GM10248 (cell line): ENCODE results near the gene NUMBL.

Source experiments
- CTCF ChIA-PET: fragments of 300-600 bp; sonication (Branson Sonifier 250); formaldehyde crosslinking; extraction: SDS; loops from one replicate; lab custom pipeline; 2021; ENCODE audit warnings: antibody characterized with exemption; lab: Yijun Ruan, JAX
- POLR2A ChIA-PET: fragments of 350-650 bp; sonication (Branson Sonifier 250); formaldehyde crosslinking; extraction: SDS; loops from one replicate; lab custom pipeline; 2020; ENCODE audit warnings: antibody characterized with exemption; lab: Yijun Ruan, JAX
- DNase-seq: peaks from one replicate; pipeline ENCODE4 v3.0.0; 2012; ENCODE audit errors: extremely low spot score
- TF ChIP-seq, protein P1 (sequence below): IDR thresholded peaks from 2 replicates; pipeline ENCODE4 v1.5.1; 2012; ENCODE audit warnings: mild to moderate bottlenecking, low read depth; ENCODE audit errors: extremely low read depth, missing control alignments, control extremely low read depth

Gene NUMBL

DNA sequence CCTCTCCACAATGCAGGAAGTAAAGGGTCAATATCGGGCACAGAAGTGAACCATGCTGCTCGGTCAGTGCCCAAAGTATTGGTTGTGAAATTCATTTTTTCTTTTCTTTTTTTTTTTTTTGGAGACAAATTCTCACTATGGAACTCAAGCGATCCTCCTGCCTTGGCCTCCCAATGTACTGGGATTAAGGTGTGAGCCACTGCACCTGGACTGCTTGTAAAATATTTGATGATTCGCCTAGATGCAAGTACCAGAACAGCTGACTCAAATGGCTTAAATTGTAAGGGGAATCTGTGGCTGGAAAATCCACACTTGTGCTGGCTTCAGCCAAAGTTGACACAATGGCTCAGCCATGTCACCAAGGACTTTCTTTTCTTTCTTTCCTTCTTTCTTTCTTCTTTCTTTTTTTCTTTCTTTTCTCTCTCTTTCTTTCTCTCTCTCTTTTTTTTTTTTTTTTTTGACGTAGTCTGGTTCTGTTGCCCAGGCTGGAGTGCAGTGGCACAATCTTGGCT lies 43.7 kb downstream of the NUMBL start:
- ChIA-PET CTCF (interaction anchor here (1.2 to 5.7 kb wide), 2 partner anchors 12 to 16 kb away, joined by 5 to 74 read pairs; no protein-coding TSS in a partner anchor), POLR2A (interaction anchor here (0.7 kb wide), 1 partner anchor 195 kb away, joined by 3 read pairs; no protein-coding TSS in a partner anchor)
- DNase-seq: no peak
- TF ChIP-seq, protein P1, sequence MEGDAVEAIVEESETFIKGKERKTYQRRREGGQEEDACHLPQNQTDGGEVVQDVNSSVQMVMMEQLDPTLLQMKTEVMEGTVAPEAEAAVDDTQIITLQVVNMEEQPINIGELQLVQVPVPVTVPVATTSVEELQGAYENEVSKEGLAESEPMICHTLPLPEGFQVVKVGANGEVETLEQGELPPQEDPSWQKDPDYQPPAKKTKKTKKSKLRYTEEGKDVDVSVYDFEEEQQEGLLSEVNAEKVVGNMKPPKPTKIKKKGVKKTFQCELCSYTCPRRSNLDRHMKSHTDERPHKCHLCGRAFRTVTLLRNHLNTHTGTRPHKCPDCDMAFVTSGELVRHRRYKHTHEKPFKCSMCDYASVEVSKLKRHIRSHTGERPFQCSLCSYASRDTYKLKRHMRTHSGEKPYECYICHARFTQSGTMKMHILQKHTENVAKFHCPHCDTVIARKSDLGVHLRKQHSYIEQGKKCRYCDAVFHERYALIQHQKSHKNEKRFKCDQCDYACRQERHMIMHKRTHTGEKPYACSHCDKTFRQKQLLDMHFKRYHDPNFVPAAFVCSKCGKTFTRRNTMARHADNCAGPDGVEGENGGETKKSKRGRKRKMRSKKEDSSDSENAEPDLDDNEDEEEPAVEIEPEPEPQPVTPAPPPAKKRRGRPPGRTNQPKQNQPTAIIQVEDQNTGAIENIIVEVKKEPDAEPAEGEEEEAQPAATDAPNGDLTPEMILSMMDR: no peak

DNA sequence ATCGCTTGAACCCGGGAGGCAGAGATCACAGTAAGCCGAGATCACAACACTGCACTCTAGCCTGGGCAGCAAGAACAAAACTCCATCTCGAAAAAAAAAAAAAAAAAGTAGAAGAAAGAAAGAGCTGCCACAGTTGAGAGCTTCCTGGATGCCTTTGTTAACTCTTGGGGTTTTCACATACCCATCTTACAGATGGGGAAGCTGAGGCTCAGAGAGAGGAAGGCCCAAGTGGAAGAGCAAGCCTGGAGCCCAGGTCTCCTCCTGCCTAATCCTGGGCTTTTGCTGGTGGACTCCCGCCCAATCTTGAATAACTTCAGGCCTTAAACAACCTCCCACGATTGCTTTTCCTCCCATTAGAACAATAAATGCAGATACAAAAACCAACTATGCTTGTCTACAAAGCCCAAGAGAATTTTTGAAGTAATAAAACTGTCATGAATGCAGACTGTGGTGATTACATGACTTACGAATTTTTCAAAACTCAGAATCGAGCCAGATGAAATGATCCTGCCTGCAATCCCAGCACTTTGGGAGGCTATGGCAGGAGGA lies 47.6 kb downstream of the NUMBL start:
- ChIA-PET POLR2A (no interaction called here), CTCF (interaction anchor here (0.8 to 5.7 kb wide), 2 partner anchors 8 to 10 kb away, joined by 3 to 74 read pairs; no protein-coding TSS in a partner anchor)
- DNase-seq: no peak
- TF ChIP-seq, protein P1: no peak

DNA sequence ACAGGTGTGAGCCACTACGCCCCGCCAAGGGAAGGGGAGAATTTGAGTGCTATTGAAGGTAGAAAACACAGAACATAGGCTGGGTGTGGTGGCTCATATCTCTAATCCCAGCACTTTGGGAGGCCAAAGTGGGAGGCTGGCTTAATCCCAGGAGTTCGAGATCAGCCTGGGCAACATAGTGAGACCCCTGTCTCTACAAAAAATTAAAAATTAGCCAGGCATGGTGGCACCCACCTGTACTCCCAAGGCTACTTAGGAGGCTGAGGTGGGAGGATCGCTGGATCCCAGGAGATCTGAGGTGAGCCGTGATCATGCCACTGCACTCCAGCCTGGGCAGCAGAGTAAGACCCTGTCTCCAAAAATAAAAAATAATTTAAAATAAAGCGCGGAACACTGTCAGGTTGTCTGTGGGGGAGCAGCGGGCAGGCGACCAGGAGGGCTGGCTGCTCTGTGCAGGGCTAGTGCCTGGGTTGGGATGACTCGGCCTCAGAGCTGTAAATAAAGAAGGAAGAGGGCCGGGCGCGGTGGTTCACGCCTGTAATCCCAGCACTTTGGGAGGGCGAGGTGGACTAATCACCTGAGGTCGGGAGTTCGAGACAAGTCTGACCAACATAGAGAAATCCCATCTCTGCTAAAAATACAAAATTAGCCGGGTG lies 48.3 kb downstream of the NUMBL start:
- DNase-seq: no peak
- TF ChIP-seq, protein P1: no peak
- ChIA-PET CTCF (interaction anchor here (0.8 to 5.7 kb wide), 2 partner anchors 8 to 11 kb away, joined by 3 to 74 read pairs; no protein-coding TSS in a partner anchor), POLR2A (no interaction called here)

DNA sequence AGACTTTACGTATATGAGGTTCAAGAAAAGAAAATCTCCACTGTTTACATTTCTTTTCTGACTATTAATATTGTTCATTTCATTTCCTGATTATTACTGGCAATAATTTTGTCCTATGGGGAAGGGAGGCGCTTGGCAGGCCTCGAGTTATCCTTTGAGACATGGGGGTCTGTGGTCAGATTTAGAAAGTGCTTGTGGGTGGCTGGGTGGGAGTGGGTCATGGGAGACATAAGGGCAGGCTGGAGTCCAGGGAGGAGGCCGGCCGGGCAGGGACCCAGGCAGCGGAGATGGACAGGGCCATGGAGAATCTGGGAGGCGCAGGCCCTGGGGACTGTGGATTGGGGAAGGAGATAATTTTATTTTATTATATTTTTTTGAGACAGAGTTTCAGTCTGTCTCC lies 49.2 kb downstream of the NUMBL start:
- TF ChIP-seq, protein P1: no peak
- no peak for DNase-seq
- POLR2A ChIA-PET: no interaction called here
- CTCF ChIA-PET: no interaction called here

DNA sequence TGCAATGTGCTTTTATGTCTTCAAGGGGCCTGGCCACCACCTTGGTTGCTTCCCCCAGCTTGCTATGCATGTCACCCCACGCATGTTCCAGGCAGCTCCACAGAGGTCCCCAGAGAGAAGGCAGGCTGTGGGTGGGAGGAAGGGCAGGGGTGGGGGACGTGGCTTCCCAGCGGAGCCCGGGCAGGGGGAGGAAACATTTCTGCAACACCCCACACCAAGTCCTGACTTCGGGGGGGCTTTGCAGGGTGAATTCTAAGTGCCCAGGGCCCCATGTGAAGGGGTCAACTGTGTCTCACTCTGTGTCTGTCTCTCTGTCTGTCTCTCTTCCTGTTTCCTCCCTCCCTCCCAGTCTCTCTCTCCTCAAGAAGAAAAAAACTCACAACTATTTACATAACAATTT lies 49.7 kb downstream of the NUMBL start:
- POLR2A ChIA-PET: no interaction called here
- DNase-seq: no peak
- TF ChIP-seq, protein P1: no peak
- CTCF ChIA-PET: no interaction called here

DNA sequence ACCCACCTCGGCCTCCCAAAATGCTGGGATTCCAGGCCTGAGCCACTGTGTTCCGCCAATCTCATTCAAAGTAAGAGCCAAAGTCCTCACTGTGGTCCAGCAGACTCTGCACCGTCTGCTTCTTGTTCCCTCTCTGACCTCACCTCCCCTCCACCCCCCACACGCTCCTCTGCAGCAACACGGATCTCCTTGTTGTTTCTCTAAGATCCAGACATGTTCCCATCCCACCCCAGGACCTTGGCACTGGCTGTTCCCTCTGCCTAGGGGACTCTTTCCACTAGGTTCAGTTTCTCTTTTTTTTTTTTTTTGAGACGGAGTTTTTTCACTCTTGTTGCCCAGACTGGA lies 50.8 kb downstream of the NUMBL start:
- TF ChIP-seq, protein P1: no peak
- ChIA-PET POLR2A (no interaction called here), CTCF (no interaction called here)
- no peak for DNase-seq
